Measurements from ENCODE around the gene SWT1.

Gene SWT1

DNA sequence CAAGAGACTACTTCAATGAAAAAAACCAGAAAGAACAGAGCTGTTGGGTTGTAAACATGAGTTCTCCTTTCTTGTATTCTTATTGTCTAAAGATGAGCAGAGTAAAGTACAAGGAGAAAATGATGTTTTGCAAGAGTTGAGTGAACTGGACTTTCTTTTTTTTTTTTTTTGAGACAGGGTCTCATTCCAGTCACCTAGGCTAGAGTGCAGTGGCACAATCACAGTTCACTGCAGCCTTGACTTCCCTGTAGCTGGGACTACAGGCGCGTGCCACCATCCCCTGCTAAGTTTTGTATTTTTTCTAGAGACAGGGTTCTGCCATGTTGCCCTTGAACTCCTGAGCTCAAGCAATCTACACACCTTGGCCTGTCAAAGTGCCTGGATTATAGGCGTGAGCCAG is 167.2 kb downstream of the SWT1 start:
- no peak for DNase-seq

DNA sequence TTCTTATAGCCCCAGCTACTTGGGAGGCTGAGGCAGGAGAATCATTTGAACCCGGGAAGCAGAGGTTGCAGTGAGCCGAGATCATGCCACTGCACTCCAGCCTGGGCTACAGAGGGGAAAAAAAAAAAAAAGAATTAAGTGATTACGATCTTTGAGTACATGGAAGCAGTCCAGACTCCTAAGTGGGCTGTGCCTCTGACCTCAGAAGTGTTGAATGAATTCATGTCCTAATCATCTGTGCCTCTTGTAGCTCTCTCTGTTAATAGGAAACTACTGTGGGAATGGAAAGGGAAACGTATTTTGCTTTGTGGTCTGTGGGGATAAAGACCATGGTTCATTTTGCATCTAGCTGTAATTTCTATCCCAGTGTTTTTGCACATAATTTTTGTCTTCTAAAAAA is 168.4 kb downstream of the SWT1 start:
- DNase-seq = no peak

DNA sequence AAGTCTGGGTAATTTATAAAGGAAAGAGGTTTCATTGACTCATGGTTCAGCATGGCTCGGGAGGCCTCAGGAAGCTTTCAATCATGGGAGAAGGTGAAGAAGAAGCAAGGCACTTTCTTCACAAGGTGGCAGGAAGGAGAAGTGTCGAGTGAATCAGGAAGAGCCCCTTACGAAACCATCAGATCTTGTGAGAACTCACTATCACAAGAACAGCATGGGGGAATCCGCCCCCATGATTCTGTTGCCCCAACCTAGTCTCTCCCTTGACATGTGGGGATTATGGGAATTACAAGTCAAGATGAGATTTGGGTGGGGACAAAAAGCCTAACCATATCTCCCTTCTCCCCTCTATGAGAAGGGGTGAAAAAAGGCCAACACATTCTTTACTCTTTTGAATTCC is 171.3 kb downstream of the SWT1 start:
- DNase-seq = no peak

DNA sequence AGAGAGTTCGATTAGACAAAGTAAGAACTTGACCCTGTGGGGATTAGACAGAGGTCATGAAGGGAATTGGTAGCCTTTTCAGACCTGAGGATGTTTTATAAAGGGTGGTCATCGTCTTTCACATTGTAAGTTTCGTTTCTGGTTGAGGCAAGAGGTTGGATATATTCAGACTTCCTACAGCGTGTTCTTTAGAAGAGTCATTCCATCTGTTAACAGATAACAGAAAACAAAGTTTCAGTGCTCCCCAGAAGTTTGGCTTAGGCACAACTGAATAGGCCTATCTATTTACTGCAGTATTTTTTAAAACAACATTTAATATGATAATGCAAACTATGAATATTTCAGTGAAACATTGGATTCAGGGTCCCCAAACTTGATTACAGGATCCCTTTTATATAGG is 177.2 kb downstream of the SWT1 start:
- no peak for DNase-seq

DNA sequence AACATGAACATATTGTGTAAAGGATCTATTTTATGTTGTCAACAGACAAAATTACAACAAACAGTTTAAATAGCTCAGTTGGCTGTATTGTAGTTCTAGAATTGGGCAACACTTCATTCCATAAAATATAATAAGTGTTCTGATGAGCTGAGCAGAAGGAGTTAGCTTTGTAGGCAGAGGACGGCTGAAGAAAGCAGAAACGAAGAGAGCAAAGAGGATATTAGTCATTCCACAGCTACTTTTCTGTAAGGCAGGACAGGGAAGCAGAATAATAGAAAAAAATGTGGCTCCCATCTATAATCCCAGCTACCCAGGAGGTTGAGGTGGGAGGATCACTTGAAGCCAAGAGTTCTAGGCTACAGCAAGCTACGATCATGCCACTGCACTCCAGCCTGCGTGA is 180.3 kb downstream of the SWT1 start:
- DNase-seq = no peak

DNA sequence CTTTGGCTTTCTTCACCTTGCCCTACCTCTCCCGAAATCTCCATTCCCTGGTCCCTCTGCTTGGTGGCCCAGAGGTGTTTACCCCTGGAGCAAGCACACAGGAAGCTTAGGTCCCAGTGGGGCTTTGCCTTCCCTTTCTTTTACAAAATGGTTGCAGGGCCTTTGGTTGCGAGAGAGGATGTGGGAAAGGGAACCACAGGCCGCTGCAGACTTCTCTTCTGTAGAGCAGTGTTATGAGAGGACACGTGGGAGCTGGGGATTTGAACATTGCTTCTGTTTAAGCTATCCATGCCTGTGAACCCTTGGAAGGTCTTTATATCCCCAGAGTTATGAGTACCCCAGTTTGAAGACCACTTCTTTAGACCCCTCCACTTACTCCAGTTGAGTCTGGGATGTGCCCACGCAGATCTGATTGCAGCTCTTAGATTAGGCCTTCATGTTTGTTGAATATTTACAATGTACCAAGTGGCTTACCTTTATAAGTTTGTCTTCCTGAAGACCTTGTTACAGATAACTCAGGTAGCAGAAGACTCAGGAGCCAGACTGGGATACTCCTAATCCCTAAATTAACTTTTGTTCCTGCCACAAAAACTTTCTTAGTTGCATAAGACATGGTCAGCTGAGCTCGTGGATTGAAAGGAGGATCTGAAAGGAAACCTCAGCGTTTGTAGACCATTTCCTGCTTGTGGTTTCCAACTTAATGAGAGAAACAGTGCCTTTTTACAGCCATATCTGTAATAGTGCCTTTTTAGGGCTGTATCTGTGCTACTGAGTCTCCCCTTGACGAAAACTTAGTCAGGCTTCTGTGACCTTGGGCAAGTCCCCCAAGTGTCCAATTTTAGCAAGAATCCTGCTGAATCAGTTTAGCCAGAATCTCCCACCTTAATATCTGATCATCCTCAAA is 182.0 kb downstream of the SWT1 start:
- peak; percentile 6 for DNase-seq

DNA sequence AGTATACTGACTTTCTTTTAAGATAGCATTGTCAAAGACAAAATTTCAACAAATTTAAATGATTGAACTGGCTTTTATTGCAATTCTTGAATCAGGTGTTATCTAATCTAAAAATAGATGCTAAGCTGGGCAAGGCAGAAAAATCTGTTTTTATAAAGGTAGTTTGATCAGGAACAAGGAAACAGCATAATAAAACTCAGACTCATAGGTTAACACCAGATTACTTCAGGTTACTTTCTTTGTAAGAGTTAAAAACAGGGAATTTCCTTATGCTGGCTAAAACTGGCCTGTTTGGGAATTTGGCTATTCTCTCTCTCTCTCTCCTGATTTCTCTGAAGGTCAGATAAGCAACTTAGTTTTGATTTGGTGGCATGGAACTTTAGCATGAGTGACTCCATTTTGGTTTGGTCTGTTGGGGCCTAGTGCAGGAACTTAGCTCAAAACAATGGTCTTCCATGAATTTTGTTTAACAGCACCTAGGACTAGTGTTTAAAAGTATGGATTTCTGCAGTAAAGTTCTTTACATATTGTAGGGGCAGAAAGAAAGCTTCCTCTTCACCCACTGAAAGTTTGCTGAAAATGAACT is 184.3 kb downstream of the SWT1 start:
- no peak for DNase-seq
